Mesenchymal stem cell (in vitro differentiated cells and primary cell): ENCODE results near the gene RSBN1.

Experiments
- DNase-seq: peaks from one replicate; pipeline ENCODE4 v3.0.0-alpha.2; 2013
- H2AFZ ChIP-seq: one replicate; pipeline ENCODE4 v1.6.1; 2013; ENCODE audit warnings: low read depth, mild to moderate bottlenecking, control low read depth, inconsistent platforms, low read length, moderate library complexity
- H2AK5ac ChIP-seq: 2 replicates; pipeline ENCODE4 v1.6.1; 2013; ENCODE audit warnings: low read length, moderate library complexity, mild to moderate bottlenecking, inconsistent platforms; ENCODE audit not compliant: severe bottlenecking
- H2BK120ac ChIP-seq: one replicate; pipeline ENCODE4 v1.6.1; 2013; ENCODE audit warnings: low read depth, mild to moderate bottlenecking, inconsistent platforms, low read length, moderate library complexity
- H2BK12ac ChIP-seq, 2 experiments: one replicate each; pipeline ENCODE4 v1.6.1; 2013; ENCODE audit warnings: inconsistent platforms in 2 of 2, low read length in 2 of 2, mild to moderate bottlenecking in 2 of 2, moderate library complexity in 2 of 2, control low read depth in 1 of 2
- H2BK15ac ChIP-seq: one replicate; pipeline ENCODE4 v1.6.1; 2013; ENCODE audit warnings: mild to moderate bottlenecking, low read depth, inconsistent platforms; ENCODE audit not compliant: poor library complexity, severe bottlenecking
- H2BK5ac ChIP-seq: 2 replicates; pipeline ENCODE4 v1.6.1; 2013; ENCODE audit warnings: low read depth, mild to moderate bottlenecking, low read length, control low read depth, inconsistent platforms; ENCODE audit not compliant: poor library complexity, severe bottlenecking
- H3K14ac ChIP-seq, 2 experiments: one replicate each; pipeline ENCODE4 v1.6.1; 2013; ENCODE audit warnings: inconsistent platforms in 2 of 2, low read length in 2 of 2, control low read depth in 1 of 2, mild to moderate bottlenecking in 1 of 2, moderate library complexity in 1 of 2
- H3K18ac ChIP-seq, 2 experiments: one replicate each; pipeline ENCODE4 v1.6.1; 2013; ENCODE audit warnings: inconsistent platforms in 2 of 2, low read length in 2 of 2, control low read depth in 1 of 2, low read depth in 1 of 2, mild to moderate bottlenecking in 1 of 2
- H3K23ac ChIP-seq, 2 experiments: one replicate each; pipeline ENCODE4 v1.6.1; 2013; ENCODE audit warnings: inconsistent platforms in 2 of 2, low read length in 2 of 2, mild to moderate bottlenecking in 2 of 2, moderate library complexity in 2 of 2, control low read depth in 1 of 2
- H3K27ac ChIP-seq: 2 replicates; pipeline ENCODE4 v1.5.1; 2013; ENCODE audit warnings: mild to moderate bottlenecking, moderate library complexity, low read length, control low read depth, inconsistent platforms; ENCODE audit not compliant: poor library complexity, severe bottlenecking
- H3K27me3 ChIP-seq, 2 experiments: 2 replicates each; pipeline versions ENCODE4 v1.6.1 to v1.7.0; 2013; ENCODE audit warnings: low read length in 2 of 2, mild to moderate bottlenecking in 2 of 2, moderate library complexity in 2 of 2, control low read depth in 1 of 2, inconsistent platforms in 1 of 2; ENCODE audit not compliant: control insufficient read depth in 1 of 2, insufficient read depth in 1 of 2
- H3K36me3 ChIP-seq, 2 experiments: 2 replicates each; pipeline versions ENCODE4 v1.6.1 to v1.7.0; 2013; ENCODE audit warnings: low read length in 2 of 2, control low read depth in 1 of 2, inconsistent platforms in 1 of 2, low read depth in 1 of 2, mild to moderate bottlenecking in 1 of 2; ENCODE audit not compliant: insufficient read depth in 2 of 2, control insufficient read depth in 1 of 2
- H3K4ac ChIP-seq, 2 experiments: one replicate each; pipeline ENCODE4 v1.6.1; 2013; ENCODE audit warnings: inconsistent platforms in 2 of 2, low read length in 2 of 2, mild to moderate bottlenecking in 2 of 2, moderate library complexity in 2 of 2, control low read depth in 1 of 2, low read depth in 1 of 2
- H3K4me1 ChIP-seq: 2 replicates; pipeline ENCODE4 v1.6.1; 2013; ENCODE audit warnings: low read depth, low read length, control low read depth; ENCODE audit not compliant: control insufficient read depth, insufficient read depth
- H3K4me2 ChIP-seq: 2 replicates; pipeline ENCODE4 v1.6.1; 2013; ENCODE audit warnings: low read length, mild to moderate bottlenecking, inconsistent platforms; ENCODE audit not compliant: poor library complexity, severe bottlenecking
- H3K4me3 ChIP-seq, 2 experiments: 2 replicates each; pipeline versions ENCODE4 v1.5.1 to v1.7.0; 2013; ENCODE audit warnings: low read length in 2 of 2, mild to moderate bottlenecking in 2 of 2, control low read depth in 1 of 2, low read depth in 1 of 2; ENCODE audit not compliant: insufficient read depth in 1 of 2
- H3K79me1 ChIP-seq: replicated peaks from 2 replicates; pipeline ENCODE4 v1.6.1; 2013; ENCODE audit warnings: mild to moderate bottlenecking, control low read depth, low read length, inconsistent platforms; ENCODE audit not compliant: poor library complexity, severe bottlenecking
- H3K9ac ChIP-seq: 2 replicates; pipeline ENCODE4 v1.7.0; 2013; ENCODE audit warnings: mild to moderate bottlenecking, low read length, moderate library complexity
- H3K9me3 ChIP-seq: 2 replicates; pipeline ENCODE4 v1.7.0; 2013; ENCODE audit warnings: mild to moderate bottlenecking, low read length; ENCODE audit not compliant: control insufficient read depth
- H4K8ac ChIP-seq: one replicate; pipeline ENCODE4 v1.6.1; 2013; ENCODE audit warnings: inconsistent platforms, mild to moderate bottlenecking, low read length, moderate library complexity
- H4K91ac ChIP-seq: one replicate; pipeline ENCODE4 v1.6.1; 2013; ENCODE audit warnings: mild to moderate bottlenecking, low read length, inconsistent platforms
- WGBS: methylation state at CpG from one replicate; pipeline ENCODE4 v1.1.7; 2013; ENCODE audit warnings: mixed read lengths; 5-methylcytosine and 5-hydroxymethylcytosine counted together

RSBN1 gene

GRCh38 chr1:113786069-113786468 is 26.2 kb downstream of the RSBN1 start:
- Histone ChIP-seq H3K36me3 (peaks cover 5 to 15% of the 10 kb centered on the region in 2 experiments), H3K4me2 (no peak overlapping the region), H3K9me3 (no peaks in the 10 kb centered on the region), H3K27me3 (no peaks in the 10 kb centered on the region), H3K14ac (no peak overlapping the region), H2AFZ (no peak overlapping the region), H3K18ac (no peak overlapping the region), H2BK5ac (no peak overlapping the region), H3K23ac (no peak overlapping the region), H2BK120ac (no peak overlapping the region), H2BK12ac (no peak overlapping the region), H3K4me3 (no peak overlapping the region), H3K27ac (no peak overlapping the region), H2BK15ac (no peak overlapping the region), H3K4me1 (no peaks in the 10 kb centered on the region), H3K79me1 (peaks cover 31% of the 10 kb centered on the region), H3K9ac (peak overlapping the region; percentile 17), H4K8ac (no peak overlapping the region), H2AK5ac (no peak overlapping the region), H3K4ac (no peak overlapping the region), H4K91ac (no peak overlapping the region)
- no CpG with 5 or more reads among the region's 1 CpG for WGBS
- no peak for DNase-seq

GRCh38 chr1:113784104-113784779 is 28.0 kb downstream of the RSBN1 start:
- DNase-seq, result no peak
- no peak overlapping the region for H3K9ac ChIP-seq
- H2BK120ac ChIP-seq, result no peak overlapping the region
- H3K23ac ChIP-seq, result no peak overlapping the region
- no peak overlapping the region for H3K14ac ChIP-seq
- no peak overlapping the region for H4K91ac ChIP-seq
- H2AFZ ChIP-seq, result no peak overlapping the region
- no peaks in the 10 kb centered on the region for H3K27me3 ChIP-seq
- H2BK15ac ChIP-seq, result no peak overlapping the region
- H2AK5ac ChIP-seq, result no peak overlapping the region
- no peak overlapping the region for H2BK5ac ChIP-seq
- H3K27ac ChIP-seq, result no peak overlapping the region
- peaks cover 2 to 8% of the 10 kb centered on the region in 2 experiments for H3K36me3 ChIP-seq
- no peak overlapping the region for H3K4me3 ChIP-seq
- no peaks in the 10 kb centered on the region for H3K4me1 ChIP-seq
- peaks cover 28% of the 10 kb centered on the region for H3K79me1 ChIP-seq
- no peak overlapping the region for H3K4ac ChIP-seq
- no peak overlapping the region for H3K18ac ChIP-seq
- no peak overlapping the region for H3K4me2 ChIP-seq
- peak overlapping the region in 1 of 2 experiments; percentile 29 for H2BK12ac ChIP-seq
- H3K9me3 ChIP-seq, result no peaks in the 10 kb centered on the region
- H4K8ac ChIP-seq, result no peak overlapping the region
- 100% methylated on average over 4 of the region's 5 CpGs for WGBS

GRCh38 chr1:113783254-113784103 is 28.8 kb downstream of the RSBN1 start:
- DNase-seq, result peak; percentile 14
- Histone ChIP-seq H2BK15ac (no peak overlapping the region), H3K18ac (no peak overlapping the region)

GRCh38 chr1:113782406-113782805 is 29.9 kb downstream of the RSBN1 start:
- Histone ChIP-seq H3K27me3 (no peaks in the 10 kb centered on the region), H2BK120ac (no peak overlapping the region), H2AFZ (no peak overlapping the region), H2AK5ac (no peak overlapping the region), H3K27ac (no peak overlapping the region), H3K4me3 (no peak overlapping the region), H3K9me3 (no peaks in the 10 kb centered on the region), H3K23ac (no peak overlapping the region), H2BK15ac (no peak overlapping the region), H4K91ac (no peak overlapping the region), H3K36me3 (peaks cover 0 to 4% of the 10 kb centered on the region in 2 experiments), H2BK5ac (no peak overlapping the region), H3K4ac (no peak overlapping the region), H2BK12ac (no peak overlapping the region), H4K8ac (no peak overlapping the region), H3K4me1 (no peaks in the 10 kb centered on the region), H3K9ac (no peak overlapping the region), H3K18ac (no peak overlapping the region), H3K79me1 (peaks cover 27% of the 10 kb centered on the region), H3K14ac (no peak overlapping the region), H3K4me2 (no peak overlapping the region)
- 80% methylated on average over 1 of the region's 2 CpGs for WGBS
- DNase-seq, result no peak

More at GRCh38 chr1:113783254-113784103, 28.8 kb downstream of the RSBN1 start:
- Histone ChIP-seq H2BK12ac (no peak overlapping the region), H4K91ac (no peak overlapping the region), H3K23ac (no peak overlapping the region), H3K4me2 (no peak overlapping the region), H3K4me1 (no peaks in the 10 kb centered on the region), H3K27me3 (no peaks in the 10 kb centered on the region), H2BK120ac (no peak overlapping the region), H3K27ac (no peak overlapping the region), H3K4ac (no peak overlapping the region), H4K8ac (no peak overlapping the region), H3K14ac (no peak overlapping the region), H3K4me3 (no peak overlapping the region), H2BK5ac (no peak overlapping the region), H3K79me1 (peaks cover 25% of the 10 kb centered on the region), H3K36me3 (peaks cover 0 to 4% of the 10 kb centered on the region in 2 experiments), H3K9me3 (no peaks in the 10 kb centered on the region), H2AK5ac (no peak overlapping the region), H2AFZ (no peak overlapping the region), H3K9ac (peak overlapping the region; percentile 16)
- 92% methylated on average over 2 of the region's 4 CpGs for WGBS
